Superior temporal gyrus (tissue), 1 donor: ENCODE results near the gene ADH5.
"Not testable (repeated sequence)": the region's sequence is repeated elsewhere in the genome, so short reads cannot be mapped to it uniquely, and the experiment has no call there.

Experiments used
- DNase-seq: peaks from one replicate; pipeline ENCODE4 v3.0.0-alpha.2; 2016; ENCODE audit errors: extremely low spot score

ADH5 gene

GRCh38 chr4:99084595-99084994, 4.0 kb downstream of the ADH5 start:
- DNase-seq, result no peak

- DNase-seq, result no peak
These were observed 6.4 kb downstream of the ADH5 start for GRCh38 chr4:99082192-99082591.

- not testable (repeated sequence) for DNase-seq
These were observed 7.7 kb downstream of the ADH5 start for GRCh38 chr4:99080869-99081268.

- DNase-seq, result no peak
These were observed 8.8 kb downstream of the ADH5 start for GRCh38 chr4:99079625-99080295.

GRCh38 chr4:99078931-99079624, 9.5 kb downstream of the ADH5 start:
- DNase-seq, result no peak

GRCh38 chr4:99078336-99078735, 10.3 kb downstream of the ADH5 start:
- no peak for DNase-seq

- DNase-seq, result no peak
These were observed 11.4 kb downstream of the ADH5 start for GRCh38 chr4:99077177-99077576.

- DNase-seq, result no peak
These were observed 12.2 kb downstream of the ADH5 start for GRCh38 chr4:99076292-99076976.

- DNase-seq, result no peak
These were observed 13.8 kb downstream of the ADH5 start for GRCh38 chr4:99074816-99075215.

GRCh38 chr4:99071159-99071558, 17.4 kb downstream of the ADH5 start:
- DNase-seq, result no peak

GRCh38 chr4:99067617-99068016, 21.0 kb downstream of the ADH5 start:
- no peak for DNase-seq

GRCh38 chr4:99065521-99065920, 23.1 kb downstream of the ADH5 start:
- DNase-seq, result not testable (repeated sequence)

GRCh38 chr4:99062120-99062519, 26.5 kb downstream of the ADH5 start:
- no peak for DNase-seq

- no peak for DNase-seq
These were observed 27.4 kb downstream of the ADH5 start for GRCh38 chr4:99061048-99061700.

GRCh38 chr4:99059550-99059949, 29.0 kb downstream of the ADH5 start:
- no peak for DNase-seq

- DNase-seq, result no peak
These were observed 30.4 kb downstream of the ADH5 start for GRCh38 chr4:99058228-99058627.

- DNase-seq, result no peak
These were observed 34.1 kb downstream of the ADH5 start for GRCh38 chr4:99054428-99054994.

- no peak for DNase-seq
These were observed 35.7 kb downstream of the ADH5 start for GRCh38 chr4:99052902-99053301.

- DNase-seq, result no peak
These were observed 40.9 kb downstream of the ADH5 start for GRCh38 chr4:99047710-99048109.

GRCh38 chr4:99043346-99043745, 45.2 kb downstream of the ADH5 start:
- DNase-seq, result no peak

GRCh38 chr4:99038213-99038612, 50.4 kb downstream of the ADH5 start:
- DNase-seq, result no peak

GRCh38 chr4:99033956-99034355, 54.6 kb downstream of the ADH5 start:
- DNase-seq, result no peak
